Right renal pelvis (tissue), 4 donors: ENCODE data around the gene TXNDC16. TPM values are rescaled to one million over a fixed set of nuclear protein-coding genes. Genes with fewer than 3 reads are reported as not detected.

Source experiments
- DNase-seq, 4 donors: peaks; one replicate each; pipeline ENCODE4 v3.0.0-alpha.2; 2013; ENCODE audit warnings: low read depth in 4 of 4, low spot score in 3 of 4, missing footprints in 1 of 4
- polyA plus RNA-seq, 4 donors: library from polyadenylated mRNA; unstranded; fragments of 120-200 nt; gene quantifications; one replicate each; pipeline ENCODE4 v1.2.1, GENCODE V29; 2013; ENCODE audit not compliant: insufficient read length in 4 of 4

The TXNDC16 gene
- polyA plus RNA-seq, 4 donors: 22.0 to 25.1 (median 23.3) TPM

DNA sequence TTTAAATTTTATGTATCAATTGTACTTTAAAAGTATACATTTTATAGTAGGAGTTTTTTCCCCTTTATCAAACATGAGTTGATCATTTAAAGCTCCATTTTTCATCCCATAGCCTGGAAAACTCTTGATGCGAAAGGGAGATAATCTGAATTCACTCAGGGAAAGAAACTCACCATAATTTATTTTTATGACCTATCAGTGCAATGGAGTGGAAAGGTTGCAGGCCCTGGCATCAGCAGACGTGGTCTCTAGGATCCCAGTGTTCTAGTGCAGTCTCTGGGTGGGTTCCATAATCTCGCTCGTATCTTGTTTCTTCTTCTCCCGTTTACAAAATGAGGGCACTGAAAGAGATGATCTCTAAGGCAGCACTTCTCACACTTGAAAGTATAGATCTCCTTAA lies 153.2 kb downstream of the TXNDC16 start:
- no peak for DNase-seq

DNA sequence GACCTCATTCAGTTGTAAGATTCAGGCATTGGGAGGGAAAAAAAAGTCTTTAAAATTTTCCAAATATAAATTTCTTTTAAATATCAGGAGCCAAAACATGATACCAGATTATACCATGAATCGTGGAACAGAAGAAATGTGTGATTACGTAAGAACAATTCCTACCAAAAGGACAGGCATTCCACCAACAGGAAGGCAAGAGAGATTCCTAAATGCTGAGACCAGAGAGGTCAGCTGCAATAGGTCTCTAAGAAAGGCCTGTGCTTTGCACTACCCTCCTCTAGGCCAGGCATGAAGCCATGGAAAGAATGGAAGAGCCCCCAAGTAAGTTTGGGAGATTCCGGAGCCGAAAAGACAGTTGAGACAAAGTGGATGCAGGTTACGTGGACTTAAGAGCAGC lies 154.5 kb downstream of the TXNDC16 start:
- DNase-seq: no peak

GRCh38 chr14:52395728-52396127 lies 156.6 kb downstream of the TXNDC16 start:
- no peak for DNase-seq

- DNase-seq: no peak
Observed at GRCh38 chr14:52391881-52392615, 160.3 kb downstream of the TXNDC16 start.

Other genes starting within 250 kb of the TXNDC16 start
- 1 to 10 TPM; 6.2 to 8.7 (median 7.2) TPM for gene PTGER2, start 238.2 kb downstream of the TXNDC16 start, polyA plus RNA-seq
- gene GPR137C, start 331 bp upstream of the TXNDC16 start, polyA plus RNA-seq: 1 to 10 TPM; 6.7 to 9.7 (median 8.0) TPM
- 10 to 100 TPM; 25.7 to 34.4 (median 27.8) TPM for gene ERO1A, start 143.1 kb upstream of the TXNDC16 start, polyA plus RNA-seq
- 100 to 1,000 TPM; 120 to 156 (median 147) TPM for gene PSMC6, start 154.7 kb upstream of the TXNDC16 start, polyA plus RNA-seq
- 10 to 100 TPM; 14.9 to 20.9 (median 18.2) TPM for gene STYX, start 177.7 kb upstream of the TXNDC16 start, polyA plus RNA-seq
- 10 to 100 TPM; 31.1 to 35.5 (median 34.4) TPM for gene GNPNAT1, start 239.1 kb upstream of the TXNDC16 start, polyA plus RNA-seq